ENCODE measurements around the gene ASPSCR1. TPM values are rescaled to one million over a fixed set of nuclear protein-coding genes. Genes with fewer than 3 reads are reported as not detected.

The ASPSCR1 gene
- total RNA-seq, 2 donors from 2014 or later, result 20.6 to 41.3 TPM

DNA sequence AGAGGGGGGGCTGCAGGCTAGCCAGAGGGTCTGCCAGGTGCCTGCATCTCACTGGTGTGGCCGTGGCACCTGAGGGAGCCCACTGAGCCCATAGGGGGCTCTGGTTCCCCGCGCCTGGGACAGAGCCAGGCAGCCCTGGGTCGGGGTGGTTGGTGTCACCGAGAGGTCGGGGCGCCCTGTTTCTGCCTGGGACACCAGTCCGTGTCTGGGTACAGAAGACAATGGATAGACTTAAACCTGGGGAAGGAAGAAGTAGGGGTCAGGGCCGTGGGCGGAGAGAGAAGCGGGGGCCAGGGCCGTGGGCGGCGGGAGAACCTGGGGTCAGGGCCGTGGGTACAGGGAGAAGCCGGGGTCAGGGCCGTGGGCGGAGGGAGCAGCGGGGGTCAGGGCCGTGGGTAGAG lies 71.1 kb downstream of the ASPSCR1 start:
- Histone ChIP-seq H3K4me1 (ENCODE audit: control insufficient read depth in 1 of 2, low read depth in 2 of 2) (peaks cover 9 to 33% of the 10 kb centered on the region in 2 donors), H3K27ac (no peak overlapping the region), H3K36me3 (peaks cover 10% of the 10 kb centered on the region), H3K4me3 (no peak overlapping the region), H3K27me3 (replicated peaks; ENCODE audit: insufficient read depth) (no peaks in the 10 kb centered on the region), H3K9me3 (no peaks in the 10 kb centered on the region)
- TF ChIP-seq, protein P1, sequence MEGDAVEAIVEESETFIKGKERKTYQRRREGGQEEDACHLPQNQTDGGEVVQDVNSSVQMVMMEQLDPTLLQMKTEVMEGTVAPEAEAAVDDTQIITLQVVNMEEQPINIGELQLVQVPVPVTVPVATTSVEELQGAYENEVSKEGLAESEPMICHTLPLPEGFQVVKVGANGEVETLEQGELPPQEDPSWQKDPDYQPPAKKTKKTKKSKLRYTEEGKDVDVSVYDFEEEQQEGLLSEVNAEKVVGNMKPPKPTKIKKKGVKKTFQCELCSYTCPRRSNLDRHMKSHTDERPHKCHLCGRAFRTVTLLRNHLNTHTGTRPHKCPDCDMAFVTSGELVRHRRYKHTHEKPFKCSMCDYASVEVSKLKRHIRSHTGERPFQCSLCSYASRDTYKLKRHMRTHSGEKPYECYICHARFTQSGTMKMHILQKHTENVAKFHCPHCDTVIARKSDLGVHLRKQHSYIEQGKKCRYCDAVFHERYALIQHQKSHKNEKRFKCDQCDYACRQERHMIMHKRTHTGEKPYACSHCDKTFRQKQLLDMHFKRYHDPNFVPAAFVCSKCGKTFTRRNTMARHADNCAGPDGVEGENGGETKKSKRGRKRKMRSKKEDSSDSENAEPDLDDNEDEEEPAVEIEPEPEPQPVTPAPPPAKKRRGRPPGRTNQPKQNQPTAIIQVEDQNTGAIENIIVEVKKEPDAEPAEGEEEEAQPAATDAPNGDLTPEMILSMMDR (IDR thresholded peaks at IDR 0.05), result no peak
- ATAC-seq (ENCODE audit: insufficient number of reproducible peaks, low FRiP score, low read depth), result no peak
- no peak for DNase-seq (ENCODE audit: low spot score)

DNA sequence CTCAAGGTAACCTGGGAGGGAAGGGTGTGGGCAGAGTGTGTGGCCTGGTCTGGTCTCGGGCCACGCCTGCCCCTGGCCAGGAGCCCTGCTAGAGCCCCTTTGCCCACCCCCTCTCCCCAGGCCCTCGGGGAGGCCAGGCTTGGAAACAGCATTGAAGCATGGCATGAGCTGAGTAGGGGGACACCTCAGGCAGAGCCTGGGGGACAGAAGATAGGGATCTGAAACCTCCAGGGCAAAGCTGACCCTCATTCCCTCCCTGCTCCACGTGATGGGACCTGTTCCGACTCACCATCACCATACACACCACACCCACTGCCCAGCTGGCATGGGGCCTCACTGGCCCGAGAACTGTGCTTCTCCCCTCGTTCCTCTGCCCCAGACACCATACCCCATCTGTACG lies 71.7 kb downstream of the ASPSCR1 start:
- Histone ChIP-seq H3K27ac (no peak overlapping the region), H3K9me3 (no peaks in the 10 kb centered on the region), H3K27me3 (replicated peaks; ENCODE audit: insufficient read depth) (no peaks in the 10 kb centered on the region), H3K36me3 (peaks cover 15% of the 10 kb centered on the region), H3K4me3 (no peak overlapping the region), H3K4me1 (ENCODE audit: control insufficient read depth in 1 of 2, low read depth in 2 of 2) (peaks cover 9 to 38% of the 10 kb centered on the region in 2 donors)
- no peak for DNase-seq (ENCODE audit: low spot score)
- TF ChIP-seq, protein P1 (IDR thresholded peaks at IDR 0.05), result no peak
- ATAC-seq (ENCODE audit: insufficient number of reproducible peaks, low FRiP score, low read depth), result no peak

DNA sequence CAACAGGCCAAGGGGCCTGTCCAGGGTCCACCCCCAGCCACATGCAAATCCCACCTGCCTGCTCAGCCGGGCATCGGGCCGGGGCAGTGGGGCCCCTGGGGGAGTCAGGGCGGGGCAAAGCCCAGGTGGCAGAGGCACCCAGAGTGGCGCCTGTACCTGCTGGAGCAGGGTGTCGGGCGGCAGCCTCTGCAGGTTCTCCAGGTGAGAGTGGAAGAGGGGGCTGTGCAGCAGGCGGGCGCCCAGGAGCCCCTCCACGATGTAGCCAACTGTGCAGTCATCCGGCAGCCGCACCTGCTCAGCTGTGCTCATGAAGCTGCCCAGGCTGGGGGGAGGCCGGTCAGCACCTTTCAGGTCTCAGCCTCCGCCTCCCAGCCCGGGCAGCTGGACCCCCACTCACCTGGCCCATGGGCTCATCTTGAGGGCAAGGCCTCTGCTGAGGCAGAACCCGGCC lies 72.1 kb downstream of the ASPSCR1 start:
- no peaks in the 10 kb centered on the region for H3K27me3 ChIP-seq (replicated peaks; ENCODE audit: insufficient read depth)
- TF ChIP-seq, protein P1 (IDR thresholded peaks at IDR 0.05), result no peak
- H3K4me1 ChIP-seq (ENCODE audit: control insufficient read depth in 1 of 2, low read depth in 2 of 2), result peaks cover 9 to 38% of the 10 kb centered on the region in 2 donors
- no peak for DNase-seq (ENCODE audit: low spot score)
- no peak for ATAC-seq (ENCODE audit: insufficient number of reproducible peaks, low FRiP score, low read depth)
- H3K9me3 ChIP-seq, result no peaks in the 10 kb centered on the region
- peaks cover 20% of the 10 kb centered on the region for H3K36me3 ChIP-seq
- no peak overlapping the region for H3K27ac ChIP-seq
- no peak overlapping the region for H3K4me3 ChIP-seq

DNA sequence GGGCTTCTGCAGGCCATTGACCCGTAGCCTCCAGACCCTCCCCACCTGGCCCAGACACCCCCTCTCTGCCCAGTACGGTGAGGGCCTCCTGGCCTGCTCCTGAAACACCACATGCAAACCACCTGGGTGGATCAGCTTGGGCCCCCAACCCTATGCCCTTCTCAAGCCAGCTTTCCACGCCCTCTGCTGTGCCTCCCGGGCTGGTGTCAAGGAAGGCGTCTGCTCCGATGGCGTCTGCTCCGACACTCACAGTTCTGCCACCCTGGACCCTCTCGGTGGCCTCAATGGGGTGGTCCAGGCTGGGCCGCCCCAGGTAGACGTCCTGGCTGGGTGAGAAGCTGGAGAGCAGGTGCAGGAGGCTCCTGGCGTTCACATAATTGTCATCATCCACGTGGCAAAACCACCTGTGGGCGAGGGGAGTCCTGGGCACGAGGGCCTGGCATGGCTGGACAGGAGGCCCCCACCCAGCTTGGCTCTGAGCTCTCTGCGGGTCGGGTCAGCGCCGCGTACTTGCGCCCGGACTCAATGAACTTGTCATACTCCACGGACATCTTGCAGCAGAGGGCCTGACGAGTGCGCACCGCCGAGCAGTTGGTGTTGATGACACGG lies 72.8 kb downstream of the ASPSCR1 start:
- H3K4me3 ChIP-seq, result peak overlapping the region; percentile 82
- no peak for DNase-seq (ENCODE audit: low spot score)

DNA sequence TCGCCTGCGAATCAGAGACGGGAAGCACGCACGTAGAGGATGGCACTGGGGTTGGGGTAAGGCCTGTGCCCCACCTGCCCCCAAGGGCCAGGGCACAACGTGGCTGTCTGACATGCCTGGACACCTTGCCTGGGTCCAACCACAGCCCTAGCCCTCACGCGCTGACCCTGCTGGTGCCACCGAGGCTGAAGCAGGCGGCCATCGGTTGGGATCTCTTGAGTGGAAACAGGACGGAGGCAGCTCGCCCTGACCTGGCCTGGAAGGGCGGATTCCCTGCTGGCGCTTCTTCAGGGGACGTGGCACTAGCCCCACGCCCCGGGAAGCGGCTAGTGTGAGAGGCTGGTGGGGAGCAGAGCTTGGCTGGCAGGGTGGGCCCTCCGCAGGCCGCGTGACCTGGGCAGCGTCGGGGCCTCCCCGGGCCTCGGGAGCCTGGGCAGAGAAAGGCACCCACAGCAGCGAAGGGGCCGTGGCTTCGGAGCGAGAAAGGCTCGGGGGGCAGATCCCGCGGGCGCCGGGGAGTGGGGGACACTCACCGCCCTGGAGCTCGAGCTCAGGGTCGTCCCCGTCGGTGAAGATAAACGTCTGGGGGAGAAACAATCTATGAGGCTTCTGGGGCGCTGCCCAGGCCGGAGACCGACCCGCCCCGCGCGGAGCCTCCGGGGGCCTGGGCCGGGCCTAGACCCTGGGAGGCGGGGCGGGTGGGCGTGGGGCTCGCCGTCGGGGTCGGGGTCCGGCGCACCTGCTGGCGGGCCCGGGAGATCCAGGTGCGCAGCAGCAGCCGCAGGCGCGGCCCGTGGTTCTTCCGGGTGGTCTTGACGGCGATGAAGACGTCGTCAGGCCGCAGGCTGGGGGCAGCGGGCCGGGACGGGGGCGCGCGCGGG lies 73.6 kb downstream of the ASPSCR1 start:
- peaks cover 9 to 38% of the 10 kb centered on the region in 2 donors for H3K4me1 ChIP-seq (ENCODE audit: control insufficient read depth in 1 of 2, low read depth in 2 of 2)
- TF ChIP-seq, protein P1 (IDR thresholded peaks at IDR 0.05), result no peak
- H3K27ac ChIP-seq, result no peak overlapping the region
- peaks cover 30% of the 10 kb centered on the region for H3K36me3 ChIP-seq
- no peaks in the 10 kb centered on the region for H3K27me3 ChIP-seq (replicated peaks; ENCODE audit: insufficient read depth)
- H3K4me3 ChIP-seq, result peak overlapping the region; percentile 82
- ATAC-seq (ENCODE audit: insufficient number of reproducible peaks, low FRiP score, low read depth) (no peak), DNase-seq (ENCODE audit: low spot score) (no peak)
- H3K9me3 ChIP-seq, result no peaks in the 10 kb centered on the region

More for the DNA sequence above, 72.8 kb downstream of the ASPSCR1 start:
- TF ChIP-seq, protein P1 (IDR thresholded peaks at IDR 0.05), result no peak
- peaks cover 9 to 38% of the 10 kb centered on the region in 2 donors for H3K4me1 ChIP-seq (ENCODE audit: control insufficient read depth in 1 of 2, low read depth in 2 of 2)
- ATAC-seq (ENCODE audit: insufficient number of reproducible peaks, low FRiP score, low read depth), result no peak
- no peaks in the 10 kb centered on the region for H3K9me3 ChIP-seq
- H3K27me3 ChIP-seq (replicated peaks; ENCODE audit: insufficient read depth), result no peaks in the 10 kb centered on the region
- peaks cover 25% of the 10 kb centered on the region for H3K36me3 ChIP-seq
- no peak overlapping the region for H3K27ac ChIP-seq

Data from thoracic aorta (tissue), 2 donors.